K562 (cell line): Measurements from ENCODE around the gene KRT36. TPM values are rescaled to one million over a fixed set of nuclear protein-coding genes. Genes with fewer than 3 reads are reported as not detected.

Source experiments
- ATF1 ChIP-seq, 2 experiments: fragments of 450-650 bp in 1 of 2; IDR thresholded peaks; 2 replicates each; pipeline ENCODE4 v1.6.1; 2016; ENCODE audit warnings: missing compliant biosample characterization in 1 of 2, missing genetic modification characterization in 1 of 2
- CTCF ChIP-seq, 3 experiments: IDR thresholded peaks in 2 of 3; conservative IDR thresholded peaks in 1 of 3; 2 replicates each; pipeline ENCODE4 v1.5.1; 2011 to 2012; ENCODE audit warnings: low read length in 3 of 3, mild to moderate bottlenecking in 3 of 3, control low read depth in 2 of 3, improper control_type of control experiment in 1 of 3, inconsistent platforms in 1 of 3, low read depth in 1 of 3, mixed read lengths in 1 of 3, moderate library complexity in 1 of 3; ENCODE audit not compliant: insufficient read depth in 2 of 3
- EP300 ChIP-seq: IDR thresholded peaks from 2 replicates; pipeline ENCODE4 v1.6.1; 2012; ENCODE audit warnings: low read length, improper control_type of control experiment
- GATA2 ChIP-seq: sonication (generic); formaldehyde crosslinking; IDR thresholded peaks from 2 replicates; pipeline ENCODE4 v1.4.0; 2020; ENCODE audit warnings: mild to moderate bottlenecking, missing genetic modification reagents
- KLF16 ChIP-seq: IDR thresholded peaks from 2 replicates; pipeline ENCODE4 v1.6.1; 2016; ENCODE audit warnings: antibody characterized with exemption
- NCOA1 ChIP-seq: fragments of 450-650 bp; IDR thresholded peaks from 2 replicates; pipeline ENCODE4 v1.6.1; 2016; ENCODE audit warnings: low read depth
- NRF1 ChIP-seq, 2 experiments: fragments of 450-650 bp; IDR thresholded peaks in 1 of 2; conservative IDR thresholded peaks in 1 of 2; 2 replicates each; pipeline ENCODE4 v1.6.1; 2014; ENCODE audit warnings: mild to moderate bottlenecking in 2 of 2
- PCBP1 ChIP-seq: fragments of 200-400 bp; formaldehyde crosslinking; IDR thresholded peaks from 2 replicates; pipeline ENCODE4 v1.6.1; 2018; ENCODE audit warnings: mild to moderate bottlenecking, low read depth, low read length; ENCODE audit not compliant: poor library complexity, severe bottlenecking
- PRDM10 ChIP-seq: fragments of 450-650 bp; IDR thresholded peaks from 2 replicates; pipeline ENCODE4 v1.6.1; 2018; ENCODE audit not compliant: partially characterized antibody
- SMARCA5 ChIP-seq: fragments of 450-650 bp; IDR thresholded peaks from 2 replicates; pipeline ENCODE4 v1.6.1; 2016
- SMARCE1 ChIP-seq: fragments of 450-650 bp; IDR thresholded peaks from 2 replicates; pipeline ENCODE4 v1.7.1; 2016; ENCODE audit warnings: mild to moderate bottlenecking
- SREBF2 ChIP-seq: sonication (generic); formaldehyde crosslinking; IDR thresholded peaks from 2 replicates; pipeline ENCODE4 v1.4.0; 2020; ENCODE audit warnings: mild to moderate bottlenecking, missing genetic modification reagents
- STAG1 ChIP-seq: sonication (generic); formaldehyde crosslinking; IDR thresholded peaks from 2 replicates; pipeline ENCODE4 v1.5.0; 2020; ENCODE audit warnings: missing genetic modification reagents, borderline replicate concordance
- TCFL5 ChIP-seq: fragments of 250-450 bp; sonication (Bioruptor Pico); conservative IDR thresholded peaks from 2 replicates; pipeline ENCODE4 v1.6.1; 2021; ENCODE audit warnings: mild to moderate bottlenecking, moderate library complexity, matching md5 sums
- ZFX ChIP-seq: sonication (generic); formaldehyde crosslinking; IDR thresholded peaks from 2 replicates; pipeline ENCODE4 v1.8.0; 2022; ENCODE audit warnings: mild to moderate bottlenecking, missing genetic modification reagents, moderate library complexity
- ZNF282 ChIP-seq: sonication (generic); formaldehyde crosslinking; IDR thresholded peaks from 2 replicates; pipeline ENCODE4 v1.8.1; 2023; ENCODE audit warnings: missing genetic modification reagents
- ZNF668 ChIP-seq: fragments of 250-450 bp; sonication (Bioruptor Pico); IDR thresholded peaks from 2 replicates; pipeline ENCODE4 v1.8.0; 2022; ENCODE audit warnings: mild to moderate bottlenecking, inconsistent platforms
- polyA plus RNA-seq, 8 experiments: library from polyadenylated mRNA; depleted of rRNA in 4 of 8; stranded (reverse) in 5 of 8; unstranded in 3 of 8; fragments of >200 nt; fragmentation: Nextera tagmentation in 2 of 8; fragmentation: Illumina TruSeq in 1 of 8; extraction: Ambion mirVana in 2 of 8; extraction: Trizol in 1 of 8; gene quantifications; 2 replicates each; pipeline versions ENCODE4 v1.2.1 to v1.2.3, GENCODE V29; 2011 to 2014; ENCODE audit warnings: inconsistent platforms in 1 of 8, missing spikeins in 1 of 8
- total RNA-seq, 7 experiments: library from RNA; depleted of rRNA in 6 of 7; stranded (reverse); fragments of >200 nt in 6 of 7; fragmentation: Illumina TruSeq in 2 of 7; extraction: Trizol in 2 of 7; gene quantifications; 2 replicates each; pipeline versions ENCODE4 v1.2.1 to v1.2.3, GENCODE V29; 2011 to 2021; ENCODE audit warnings: low replicate concordance in 1 of 7
- TF ChIP-seq, protein P1 (sequence below): fragments of 250-450 bp; sonication (Bioruptor Pico); IDR thresholded peaks from 2 replicates; pipeline ENCODE4 v1.5.0; 2021; ENCODE audit warnings: mild to moderate bottlenecking, moderate library complexity

The KRT36 gene
- total and polyA plus RNA-seq, 9 of the 15 experiments (the other 6 are each of a cell fraction or from before 2014, with no cell fraction given) = 0.04 TPM; not detected in 8

- TF ChIP-seq PRDM10 = peak; percentile 54
- TF ChIP-seq TCFL5 (CRISPR knock-in tag) = no peak
- TF ChIP-seq PCBP1 = no peak
- TF ChIP-seq ATF1 (CRISPR knock-in tag; IDR thresholded peaks at IDR 0.05) = no peak
- no peak for TF ChIP-seq ATF1 (tag; IDR thresholded peaks at IDR 0.05)
- TF ChIP-seq CTCF (IDR thresholded peaks at IDR 0.05 in 2 of 3, conservative IDR thresholded peaks at IDR 0.05 in 1 of 3; ENCODE audit: insufficient read depth in 2 of 3, low read depth in 1 of 3, low read length in 3 of 3) = peak; percentile 88 to 99 (median 97)
- no peak for TF ChIP-seq SREBF2 (CRISPR knock-in tag)
- no peak for TF ChIP-seq GATA2
- TF ChIP-seq SMARCE1 = no peak
- 0 out of 2 replicates have a peak, but pooled peaks have one; percentile 21 for TF ChIP-seq KLF16
- TF ChIP-seq NRF1 (conservative IDR thresholded peaks at IDR 0.05 in 1 of 2, IDR thresholded peaks at IDR 0.05 in 1 of 2) = peak in 1 of 2 experiments; percentile 35; a peak in 1 of 4 replicates
- TF ChIP-seq NCOA1 = no peak
- TF ChIP-seq, protein P1, sequence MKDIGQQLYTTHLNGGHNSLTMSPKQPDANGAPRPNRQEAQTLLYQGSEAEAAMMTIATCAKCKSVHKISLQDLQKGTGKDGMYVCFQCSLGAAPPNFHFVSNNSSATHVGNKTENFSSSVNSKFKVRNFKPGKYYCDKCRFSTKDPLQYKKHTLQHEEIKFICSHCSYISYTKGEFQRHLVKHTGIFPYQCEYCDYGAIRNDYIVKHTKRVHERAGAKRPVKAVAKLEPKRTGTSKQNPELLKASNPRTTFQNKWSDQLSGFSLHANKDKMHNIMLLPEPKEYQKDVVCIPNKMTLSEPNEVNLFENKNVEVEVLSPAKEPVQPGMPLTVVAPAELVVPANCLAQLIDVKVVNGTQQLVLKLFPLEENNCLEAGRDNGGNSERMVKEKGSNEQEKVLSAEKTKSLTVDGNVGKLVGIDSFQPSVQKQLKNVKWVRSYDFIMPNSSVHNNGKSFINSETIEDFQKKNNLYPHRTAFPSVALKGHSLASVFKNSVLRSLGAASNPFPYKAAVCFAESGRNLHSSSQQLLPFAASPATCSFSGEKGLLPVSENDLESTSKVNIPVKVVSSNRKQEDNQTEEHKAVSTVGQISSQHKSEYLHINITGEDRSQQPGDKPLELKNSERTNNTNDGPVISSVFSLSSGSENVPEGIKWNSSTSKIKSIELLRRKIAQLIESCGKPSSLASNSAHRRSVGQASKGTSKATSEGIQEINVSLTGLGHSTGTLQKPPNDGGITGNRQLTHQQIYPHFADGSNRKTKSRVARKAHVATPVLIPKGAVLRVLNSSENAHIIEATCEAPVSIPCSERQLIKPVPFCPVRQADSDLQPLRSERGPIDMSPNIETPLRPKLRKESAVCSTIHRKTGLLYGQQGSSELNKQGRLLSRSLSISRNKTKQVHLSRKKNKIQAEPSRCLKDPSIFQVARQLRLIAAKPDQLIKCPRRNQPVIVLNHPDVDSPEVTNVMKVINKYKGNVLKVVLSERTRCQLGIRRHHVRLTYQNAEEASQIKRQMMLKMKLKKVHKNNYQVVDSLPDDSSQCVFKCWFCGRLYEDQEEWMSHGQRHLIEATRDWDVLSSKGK (CRISPR knock-in tag) = no peak
- no peak for TF ChIP-seq EP300
- TF ChIP-seq ZFX (CRISPR knock-in tag) = no peak
- TF ChIP-seq ZNF668 (CRISPR knock-in tag) = no peak
- no peak for TF ChIP-seq ZNF282 (CRISPR knock-in tag)
- no peak for TF ChIP-seq STAG1 (CRISPR knock-in tag)
- peak; percentile 94 for TF ChIP-seq SMARCA5
These were observed 7.2 kb upstream of the KRT36 start (continued) for GRCh38 chr17:41496803-41497484.
